ENCODE results near the gene SETD3.

DNA sequence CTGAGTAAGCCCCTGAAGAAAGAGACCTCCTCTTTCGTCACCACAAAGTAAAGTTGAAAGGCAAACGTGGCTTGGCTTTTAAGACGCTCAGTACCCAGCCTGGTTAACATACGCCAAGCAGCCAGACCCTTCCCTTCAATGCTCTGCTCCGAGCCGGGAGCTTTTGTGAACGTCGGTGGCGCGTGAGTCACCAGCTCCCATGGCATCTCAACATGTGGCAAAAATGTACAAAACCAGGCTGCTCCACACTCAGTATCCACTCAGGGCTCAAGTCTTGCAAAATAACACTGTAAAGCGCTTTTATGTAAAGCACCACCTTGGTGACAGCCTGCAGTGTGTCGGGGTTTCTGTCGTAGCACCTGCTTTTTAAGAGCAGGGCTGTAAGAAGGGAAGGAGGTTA, 89.0 kb downstream of the SETD3 start:
- TF ChIP-seq, protein P1, sequence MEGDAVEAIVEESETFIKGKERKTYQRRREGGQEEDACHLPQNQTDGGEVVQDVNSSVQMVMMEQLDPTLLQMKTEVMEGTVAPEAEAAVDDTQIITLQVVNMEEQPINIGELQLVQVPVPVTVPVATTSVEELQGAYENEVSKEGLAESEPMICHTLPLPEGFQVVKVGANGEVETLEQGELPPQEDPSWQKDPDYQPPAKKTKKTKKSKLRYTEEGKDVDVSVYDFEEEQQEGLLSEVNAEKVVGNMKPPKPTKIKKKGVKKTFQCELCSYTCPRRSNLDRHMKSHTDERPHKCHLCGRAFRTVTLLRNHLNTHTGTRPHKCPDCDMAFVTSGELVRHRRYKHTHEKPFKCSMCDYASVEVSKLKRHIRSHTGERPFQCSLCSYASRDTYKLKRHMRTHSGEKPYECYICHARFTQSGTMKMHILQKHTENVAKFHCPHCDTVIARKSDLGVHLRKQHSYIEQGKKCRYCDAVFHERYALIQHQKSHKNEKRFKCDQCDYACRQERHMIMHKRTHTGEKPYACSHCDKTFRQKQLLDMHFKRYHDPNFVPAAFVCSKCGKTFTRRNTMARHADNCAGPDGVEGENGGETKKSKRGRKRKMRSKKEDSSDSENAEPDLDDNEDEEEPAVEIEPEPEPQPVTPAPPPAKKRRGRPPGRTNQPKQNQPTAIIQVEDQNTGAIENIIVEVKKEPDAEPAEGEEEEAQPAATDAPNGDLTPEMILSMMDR (IDR thresholded peaks at IDR 0.05), result no peak
- TF ChIP-seq EP300 (IDR thresholded peaks at IDR 0.05) (no peak), POLR2A (IDR thresholded peaks at IDR 0.05) (no peak)

Measured in stomach (tissue), 4 donors.